Activated gamma-delta T cell treated with anti-CD3 and anti-CD28 coated beads, Interleukin-2, amount 50 U/mL, for 16 hours (primary cell): ENCODE data around the gene TSR3.

Experiments
- DNase-seq: peaks from one replicate; pipeline ENCODE4 v3.0.0-alpha.2; 2020; ENCODE audit warnings: low read depth

The TSR3 gene

GRCh38 chr16:1323296-1324239 is 28.1 kb downstream of the TSR3 start:
- no peak for DNase-seq

- DNase-seq, result no peak
Observed at GRCh38 chr16:1322407-1322806, 29.3 kb downstream of the TSR3 start.

GRCh38 chr16:1320658-1321240 is 30.9 kb downstream of the TSR3 start:
- DNase-seq, result no peak

GRCh38 chr16:1320097-1320496 is 31.6 kb downstream of the TSR3 start:
- DNase-seq, result no peak

- no peak for DNase-seq
Observed at GRCh38 chr16:1319041-1319440, 32.6 kb downstream of the TSR3 start.

- no peak for DNase-seq
Observed at GRCh38 chr16:1318268-1318545, 33.5 kb downstream of the TSR3 start.

GRCh38 chr16:1317479-1318267 is 34.0 kb downstream of the TSR3 start:
- DNase-seq, result no peak

- DNase-seq, result no peak
Observed at GRCh38 chr16:1316033-1316405, 35.7 kb downstream of the TSR3 start.

- DNase-seq, result no peak
Observed at GRCh38 chr16:1315081-1316032, 36.3 kb downstream of the TSR3 start.

- no peak for DNase-seq
Observed at GRCh38 chr16:1314399-1315068, 37.1 kb downstream of the TSR3 start.

GRCh38 chr16:1313721-1314369 is 37.8 kb downstream of the TSR3 start:
- no peak for DNase-seq

GRCh38 chr16:1312903-1313302 is 38.8 kb downstream of the TSR3 start:
- no peak for DNase-seq

GRCh38 chr16:1312467-1312816 is 39.2 kb downstream of the TSR3 start:
- no peak for DNase-seq

GRCh38 chr16:1311738-1312466 is 39.8 kb downstream of the TSR3 start:
- no peak for DNase-seq

- no peak for DNase-seq
Observed at GRCh38 chr16:1311212-1311737, 40.4 kb downstream of the TSR3 start.

- no peak for DNase-seq
Observed at GRCh38 chr16:1310832-1311200, 40.9 kb downstream of the TSR3 start.

- peak; percentile 56 for DNase-seq
Observed at GRCh38 chr16:1309888-1310831, 41.5 kb downstream of the TSR3 start.

GRCh38 chr16:1308977-1309885 is 42.4 kb downstream of the TSR3 start, which contains the start of gene UBE2I:
TSS of gene UBE2I (plus strand) at chr16:1309636. CDS start at chr16:1314031, 4,395 bp downstream.
- peak; percentile 96 for DNase-seq
